Neural progenitor cell (in vitro differentiated cells): Measurements from ENCODE around the gene ANGPTL2.

Experiments
- CTCF ChIP-seq: fragments of 200-600 bp; sonication (generic); IDR thresholded peaks from 2 replicates; pipeline ENCODE4 v1.5.1; 2017; ENCODE audit warnings: antibody characterized with exemption, mild to moderate bottlenecking
- EZH2 ChIP-seq: fragments of 200-600 bp; sonication (generic); IDR thresholded peaks from 2 replicates; pipeline ENCODE4 v1.6.1; 2017; ENCODE audit warnings: antibody characterized with exemption, mild to moderate bottlenecking, moderate library complexity
- EZH2phosphoT487 ChIP-seq: fragments of 200-600 bp; sonication (generic); IDR thresholded peaks from 2 replicates; pipeline ENCODE4 v1.6.1; 2017; ENCODE audit warnings: antibody characterized with exemption

GRCh38 chr9:127149463-127150390, 27.3 kb upstream of the ANGPTL2 start:
- TF ChIP-seq CTCF (no peak), EZH2phosphoT487 (no peak), EZH2 (no peak)
